Stimulated activated CD8-positive, alpha-beta memory T cell treated with anti-CD3 and anti-CD28 coated beads, Interleukin-4, amount 100 ng/mL, for 1 hour (primary cell): ENCODE measurements around the gene ADSS1.

ENCODE experiments used
- DNase-seq, 2 donors: peaks; one replicate each; pipeline ENCODE4 v3.0.0-alpha.2; 2020; ENCODE audit warnings: low read depth in 2 of 2, low spot score in 1 of 2

Gene ADSS1

GRCh38 chr14:104723651-104724406 lies at the start of gene ADSS1:
Gene ADSS1 (plus strand): TSS chr14:104724229. CDS start chr14:104724271, 42 bp downstream.
- peak; percentile 21 to 39 for DNase-seq

- no peak for DNase-seq
These were observed 48.6 kb upstream of the ADSS1 start for GRCh38 chr14:104675447-104675846.

GRCh38 chr14:104676130-104676693 lies 47.8 kb upstream of the ADSS1 start:
- no peak for DNase-seq

GRCh38 chr14:104676694-104677511 lies 47.1 kb upstream of the ADSS1 start:
- DNase-seq: no peak

DNA sequence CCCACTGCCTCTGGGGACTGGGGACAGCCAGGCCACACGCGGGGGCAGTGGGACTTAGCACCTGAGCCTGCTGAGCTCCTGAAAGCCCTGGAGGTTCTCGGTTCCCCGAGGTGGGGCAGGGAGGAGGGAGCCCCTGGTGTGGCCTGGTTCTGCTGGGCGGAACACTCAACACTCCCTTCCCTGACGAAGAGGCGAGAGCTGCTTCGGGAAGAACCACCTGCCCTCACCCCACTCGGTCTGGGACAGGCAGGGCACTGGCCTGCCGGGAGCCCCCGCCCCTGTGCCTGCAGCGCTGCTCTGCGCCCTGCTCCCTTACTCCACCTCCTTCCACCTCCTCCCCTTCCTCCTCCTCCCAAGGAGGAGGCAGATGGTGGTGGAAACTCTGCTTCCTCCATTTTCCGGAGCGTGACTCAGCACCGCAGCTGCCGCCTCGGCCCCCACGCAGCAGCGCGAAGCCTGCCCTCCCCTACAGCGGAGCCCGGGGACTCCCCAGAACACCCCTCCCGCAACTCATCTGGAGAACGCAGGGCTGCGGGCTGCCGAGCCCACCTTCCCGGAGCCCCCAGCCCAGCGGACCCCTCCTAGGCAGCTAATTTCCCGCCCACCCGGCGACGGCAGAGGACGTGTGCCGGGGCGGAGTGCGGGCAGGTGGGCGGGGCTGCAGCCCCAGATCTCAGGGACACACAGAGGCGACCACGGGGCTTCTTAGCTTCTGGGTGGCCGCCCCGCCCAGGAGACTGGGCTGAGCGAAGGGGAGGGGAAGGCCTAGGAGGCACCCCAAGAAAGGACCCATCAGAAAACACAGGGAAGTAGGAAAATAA lies 46.3 kb upstream of the ADSS1 start:
- DNase-seq: peak; percentile 32 to 45

DNA sequence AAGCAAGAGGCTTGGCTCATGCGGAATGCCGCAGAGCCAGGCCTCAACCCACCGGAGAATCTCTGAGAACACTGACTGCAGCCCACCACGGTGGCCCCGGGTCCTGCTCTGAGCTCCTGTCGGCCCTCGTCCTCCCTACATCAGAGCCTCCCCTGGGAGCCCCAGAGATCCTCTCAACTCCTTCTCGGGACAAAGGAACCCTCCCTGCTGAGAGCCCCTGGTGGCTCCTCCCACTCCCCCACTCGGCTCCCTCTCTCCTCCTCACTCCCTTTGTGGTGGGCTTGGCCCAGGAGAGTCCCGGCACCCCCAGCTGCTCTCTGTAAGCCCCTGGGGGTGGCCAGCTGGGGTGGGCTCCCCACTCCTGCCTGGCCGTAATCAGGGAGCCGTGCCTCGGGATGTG lies 45.7 kb upstream of the ADSS1 start:
- no peak for DNase-seq

GRCh38 chr14:104678901-104679705 lies 44.9 kb upstream of the ADSS1 start:
- no peak for DNase-seq

DNA sequence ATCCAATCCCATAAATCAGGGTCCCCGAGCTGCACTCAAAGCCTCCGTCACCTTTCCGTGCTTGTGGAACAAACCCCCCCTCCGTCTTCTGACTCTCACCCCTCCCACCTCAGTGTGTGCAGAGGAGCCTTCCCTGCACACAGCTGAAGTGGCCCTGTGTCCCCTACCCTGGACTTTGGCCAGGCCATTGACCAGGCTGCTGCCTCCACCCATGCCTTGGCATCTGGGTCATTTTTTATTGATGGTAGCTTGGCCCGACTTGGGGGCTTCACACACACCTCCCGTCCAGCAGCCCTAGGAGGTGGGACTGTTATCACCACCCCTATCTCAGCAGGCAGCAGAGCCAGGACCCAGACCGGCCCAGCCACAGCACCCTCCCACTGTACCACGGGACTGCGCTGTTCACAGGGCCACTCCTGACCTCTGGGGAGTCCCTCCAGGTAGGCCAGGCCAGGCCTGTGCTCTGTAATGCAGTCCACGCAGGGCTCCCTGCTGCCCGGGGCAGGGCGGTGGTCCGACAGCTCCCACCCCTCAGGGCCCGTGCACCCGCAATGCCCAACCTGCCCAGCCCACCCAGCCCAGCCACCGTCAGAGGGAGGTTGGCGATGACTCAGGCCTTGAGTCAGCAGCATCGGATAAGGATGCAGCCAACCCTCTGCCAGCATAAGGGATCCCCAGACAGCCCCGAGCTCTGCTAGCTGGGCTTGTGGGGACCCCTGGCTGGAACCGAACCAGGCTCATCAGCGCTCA lies 43.8 kb upstream of the ADSS1 start:
- no peak for DNase-seq

GRCh38 chr14:104680806-104681688 lies 43.0 kb upstream of the ADSS1 start:
- DNase-seq: no peak

DNA sequence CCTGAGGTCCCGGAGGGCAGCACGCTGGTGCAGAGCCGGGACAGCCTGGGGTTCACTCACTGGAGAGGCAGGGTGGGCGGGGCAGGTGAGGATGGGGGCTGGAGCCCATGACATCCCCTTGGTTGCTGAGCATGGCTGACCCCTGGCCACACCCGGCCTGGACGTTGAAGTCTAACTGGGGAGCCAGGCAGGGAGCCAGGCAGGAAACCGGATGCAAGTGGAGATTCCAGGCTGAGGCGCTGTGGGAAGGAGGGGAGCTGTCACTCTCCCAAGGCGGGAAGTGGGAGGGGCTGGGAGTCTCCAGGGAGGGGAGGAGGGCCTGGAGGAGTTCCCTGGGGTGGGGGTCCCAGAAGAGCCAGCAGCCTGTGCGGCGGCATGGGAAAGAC lies 42.3 kb upstream of the ADSS1 start:
- DNase-seq: no peak

DNA sequence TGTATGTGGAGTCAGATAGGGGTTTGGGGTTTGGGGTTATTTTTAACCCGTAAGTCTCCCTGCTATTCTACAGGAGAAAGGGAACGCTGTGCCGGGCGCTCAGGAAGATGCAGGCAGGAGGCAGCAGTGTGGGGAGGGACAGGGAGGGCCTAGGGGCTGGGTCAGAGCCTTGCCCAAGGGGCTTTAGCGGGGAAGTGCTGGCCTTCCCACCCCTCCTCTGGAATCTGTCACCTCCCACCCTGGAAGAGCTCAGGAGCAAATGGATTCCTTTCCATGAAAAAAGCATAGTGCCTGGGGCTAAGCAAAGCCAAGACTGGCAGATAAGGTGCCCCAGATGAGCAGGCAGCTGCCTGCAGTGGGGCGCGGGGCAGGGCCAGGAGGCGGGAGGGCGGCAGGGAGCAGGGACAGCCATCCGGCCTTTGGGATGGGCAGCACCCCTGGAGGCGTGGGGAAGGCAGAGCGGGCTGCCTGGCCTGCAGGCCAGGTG lies 41.9 kb upstream of the ADSS1 start:
- no peak for DNase-seq

DNA sequence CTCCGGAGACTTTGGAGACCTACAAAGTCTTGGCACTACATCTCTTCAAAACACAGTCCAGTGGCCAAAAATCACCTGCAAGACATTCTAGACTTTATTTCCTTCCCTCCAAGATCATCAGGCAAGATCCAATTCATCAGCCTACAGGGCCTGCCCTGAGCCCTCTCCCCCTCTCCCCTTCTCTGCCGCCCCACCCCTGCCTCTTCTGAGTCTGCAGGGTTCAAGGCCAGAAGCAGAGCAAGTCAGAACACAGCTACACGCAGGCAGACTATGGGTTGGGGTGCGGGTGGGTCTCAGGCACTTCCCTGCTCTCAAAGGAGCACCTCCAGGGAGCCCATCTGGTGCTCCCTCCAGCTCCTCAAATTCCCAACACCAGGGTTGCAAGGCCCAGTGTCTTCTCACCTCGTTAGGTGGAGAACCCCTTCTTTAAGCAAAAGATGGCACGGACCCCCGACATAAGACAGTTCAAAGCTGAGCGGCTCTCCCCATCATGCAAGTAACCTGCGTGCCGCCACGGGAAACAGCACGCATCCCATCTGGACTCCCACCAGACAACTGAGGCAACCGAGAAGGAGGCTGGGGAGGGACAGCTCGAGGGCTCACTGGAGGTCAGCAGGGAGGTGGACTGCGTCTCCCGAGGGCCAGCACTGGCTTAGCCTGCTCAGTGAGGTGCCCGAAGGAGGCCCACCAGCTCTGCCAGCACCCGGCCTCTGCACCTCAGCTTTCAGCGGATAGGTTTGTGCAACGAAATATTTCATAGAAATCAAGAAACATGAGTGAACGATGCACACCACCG lies 40.2 kb upstream of the ADSS1 start:
- DNase-seq: no peak

DNA sequence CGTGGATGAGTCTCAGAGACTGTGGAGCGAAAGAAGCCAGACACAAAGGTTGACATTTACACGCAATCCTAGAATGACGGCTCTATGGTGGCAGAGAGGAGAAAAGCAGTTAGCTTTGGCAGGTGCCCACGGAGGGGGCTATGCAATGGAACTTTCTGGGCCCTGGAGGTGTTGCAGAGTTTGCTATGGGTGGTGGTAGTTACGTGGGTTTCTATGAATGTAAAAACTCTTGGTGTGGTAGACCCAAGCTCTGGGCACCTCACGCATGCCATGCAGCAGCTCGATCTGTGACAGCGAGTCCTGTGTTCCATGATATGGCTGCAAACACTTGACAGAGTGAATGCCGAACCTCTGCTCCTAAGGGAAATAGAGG lies 39.6 kb upstream of the ADSS1 start:
- DNase-seq: no peak

GRCh38 chr14:104685216-104685997 lies 38.6 kb upstream of the ADSS1 start:
- DNase-seq: no peak

DNA sequence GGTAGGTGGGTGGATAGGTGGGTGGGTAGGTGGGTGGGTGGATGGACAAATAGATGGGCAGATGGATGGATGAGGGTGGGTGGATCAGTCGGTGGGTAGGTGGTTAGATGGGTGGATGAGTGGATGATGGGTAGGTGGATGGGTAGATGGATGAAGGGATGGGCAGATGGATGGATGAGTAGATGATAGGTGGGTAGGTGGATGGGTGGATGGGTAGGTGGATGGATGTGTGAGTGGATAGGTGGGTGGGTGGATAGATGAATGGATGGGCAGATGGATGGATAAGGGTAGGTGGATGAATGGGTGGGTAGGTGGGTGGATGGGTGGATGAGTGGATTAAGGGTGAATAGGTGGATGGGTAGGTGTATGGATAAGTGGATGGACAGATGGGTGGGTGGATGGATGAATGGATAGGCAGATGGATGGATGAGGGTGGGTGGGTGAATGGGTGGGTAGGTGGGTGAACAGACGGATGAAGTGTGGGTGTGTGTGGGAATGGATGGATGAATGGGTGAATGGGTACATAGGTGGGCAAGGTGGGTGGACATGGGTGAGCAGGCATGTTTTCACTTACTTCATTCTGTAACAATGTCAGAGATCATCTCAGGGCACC lies 37.9 kb upstream of the ADSS1 start:
- no peak for DNase-seq

- no peak for DNase-seq
These were observed 37.2 kb upstream of the ADSS1 start for GRCh38 chr14:104686624-104687517.
